Measurements from ENCODE around the gene ARL4D.
"Not testable (repeated sequence)": the region's sequence is repeated elsewhere in the genome, so short reads cannot be mapped to it uniquely, and the experiment has no call there.

Gene ARL4D

DNA sequence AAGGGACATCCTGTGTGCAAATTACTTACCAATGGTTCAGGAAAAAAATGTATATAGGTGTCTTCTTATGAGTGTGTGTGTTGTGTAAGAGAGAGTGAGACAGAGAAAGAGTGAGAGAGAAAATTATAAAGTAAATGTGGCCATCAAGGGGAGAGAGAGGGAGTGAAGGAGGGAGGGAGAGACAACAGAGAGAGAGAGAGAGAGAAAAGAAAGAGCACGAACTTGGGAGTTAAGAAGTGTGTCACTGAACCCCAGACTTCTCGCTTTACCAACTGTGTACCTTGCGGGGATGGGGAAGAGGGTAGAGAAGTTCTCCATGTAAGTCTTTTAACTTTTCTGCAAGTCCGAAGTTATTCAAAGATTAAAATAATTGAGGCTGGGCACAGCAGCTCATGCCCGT is 28.8 kb upstream of the ARL4D start:
- no peak for DNase-seq (ENCODE audit: low read depth)

- DNase-seq (ENCODE audit: low read depth): no peak
These were observed 27.5 kb upstream of the ARL4D start for GRCh38 chr17:43371227-43371821.

DNA sequence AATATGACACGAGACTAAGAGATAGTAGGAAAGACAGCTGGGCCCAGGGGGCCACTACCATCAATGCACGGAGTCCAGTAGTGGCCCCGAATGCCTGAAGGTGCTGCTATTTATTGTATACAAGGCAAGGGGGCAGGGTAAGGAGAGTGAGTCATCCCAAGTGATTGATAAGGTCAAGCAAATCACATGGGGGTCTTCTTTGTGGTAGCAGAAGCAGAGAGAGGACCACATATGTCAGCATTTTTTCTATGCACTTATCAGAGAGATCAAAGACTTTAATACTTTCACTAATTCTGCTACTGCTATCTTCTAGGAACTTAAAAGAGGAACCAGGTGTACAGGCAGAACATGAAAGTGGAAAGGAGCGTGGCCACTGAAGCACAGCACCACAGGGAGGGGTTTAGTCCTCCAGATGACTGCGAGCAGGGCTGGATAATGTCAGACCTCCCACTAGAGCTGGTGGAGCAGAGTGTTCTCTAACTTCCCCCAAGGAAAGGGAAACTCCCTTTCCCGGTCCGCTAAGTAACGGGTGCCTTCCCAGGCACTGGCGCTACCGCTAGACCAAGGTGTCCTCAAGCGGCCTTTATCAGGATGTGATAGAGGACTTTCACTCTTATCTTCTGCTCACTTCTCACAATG is 26.4 kb upstream of the ARL4D start:
- no peak for DNase-seq (ENCODE audit: low read depth)

DNA sequence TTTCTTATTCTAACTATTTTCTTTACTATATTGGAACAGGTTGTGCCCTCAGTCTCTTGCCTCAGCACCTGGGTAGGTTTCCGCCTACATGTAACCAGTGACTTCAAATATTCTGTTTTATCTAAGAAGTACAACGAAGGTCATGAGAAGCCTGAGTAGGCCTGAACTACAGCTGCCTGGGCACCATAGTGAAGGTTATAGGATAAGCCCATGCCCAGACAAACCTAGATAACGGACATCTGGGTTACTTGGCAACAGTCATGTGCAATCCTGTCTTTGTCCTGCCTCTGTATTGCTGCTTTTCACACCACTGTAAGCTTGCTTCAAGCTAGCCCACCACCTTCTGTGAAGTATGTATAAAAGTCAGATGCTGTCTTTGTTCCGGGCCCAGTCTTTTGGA is 25.4 kb upstream of the ARL4D start:
- no peak for DNase-seq (ENCODE audit: low read depth)

- DNase-seq (ENCODE audit: low read depth): not testable (repeated sequence)
These were observed 22.9 kb upstream of the ARL4D start for GRCh38 chr17:43375915-43376314.

DNA sequence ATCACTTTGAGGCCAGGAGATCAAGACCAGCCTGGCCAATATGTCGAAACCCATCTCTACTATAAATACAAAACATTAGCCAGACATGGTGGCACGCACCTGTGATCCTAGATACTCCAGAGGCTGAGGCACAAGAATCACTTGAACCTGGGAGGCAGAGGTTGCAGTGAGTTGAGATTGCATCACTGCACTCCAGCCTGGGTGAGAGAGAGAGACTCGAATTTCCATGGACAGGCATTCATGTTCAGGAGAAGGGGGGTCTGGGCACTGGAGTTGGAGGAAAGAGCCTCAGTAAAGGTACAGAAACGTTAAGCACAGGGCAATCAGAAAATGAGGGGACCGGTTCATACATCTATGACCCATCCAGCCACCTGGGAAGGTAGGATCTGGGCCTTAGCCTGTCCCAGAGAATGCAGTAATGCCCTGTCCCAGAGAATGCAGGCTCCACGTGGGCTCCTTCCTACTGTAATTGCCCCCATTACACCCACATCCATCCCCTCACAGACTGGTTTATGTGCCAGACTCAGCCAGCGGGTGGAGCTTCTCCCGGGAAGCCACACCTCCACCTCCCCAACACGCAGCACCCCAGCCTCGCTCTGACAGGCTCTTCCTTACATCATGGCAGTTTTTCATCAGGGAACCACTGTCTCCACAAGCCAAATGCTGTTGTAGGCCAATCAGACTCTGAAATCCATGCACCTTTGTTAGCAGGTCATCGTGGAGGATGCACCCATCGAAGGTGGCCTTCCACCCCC is 21.6 kb upstream of the ARL4D start:
- DNase-seq (ENCODE audit: low read depth): no peak

- no peak for DNase-seq (ENCODE audit: low read depth)
These were observed 20.0 kb upstream of the ARL4D start for GRCh38 chr17:43378766-43379165.

- no peak for DNase-seq (ENCODE audit: low read depth)
These were observed 18.5 kb upstream of the ARL4D start for GRCh38 chr17:43380307-43380706.

- DNase-seq (ENCODE audit: low read depth): no peak
These were observed 17.6 kb upstream of the ARL4D start for GRCh38 chr17:43381204-43381603.

DNA sequence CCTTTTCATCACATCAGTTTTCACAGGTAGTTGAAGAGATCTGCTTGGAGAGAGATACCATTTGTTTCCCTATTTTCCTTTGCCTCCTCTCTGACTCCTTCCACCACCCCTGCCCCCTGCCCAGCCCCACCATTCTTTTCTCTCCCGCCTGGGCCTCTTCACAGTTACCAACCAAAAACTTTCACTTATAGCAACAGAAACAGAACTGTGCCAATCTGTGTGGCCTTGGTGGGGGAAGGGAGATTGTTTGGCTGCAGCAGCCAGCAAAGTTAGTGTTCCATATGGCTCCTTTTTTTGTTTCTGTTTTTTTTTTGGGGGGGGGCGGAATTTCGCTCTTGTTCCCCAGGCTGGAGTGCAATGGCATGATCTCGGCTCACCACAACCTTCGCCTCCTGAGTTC is 17.2 kb upstream of the ARL4D start:
- DNase-seq (ENCODE audit: low read depth): no peak

DNA sequence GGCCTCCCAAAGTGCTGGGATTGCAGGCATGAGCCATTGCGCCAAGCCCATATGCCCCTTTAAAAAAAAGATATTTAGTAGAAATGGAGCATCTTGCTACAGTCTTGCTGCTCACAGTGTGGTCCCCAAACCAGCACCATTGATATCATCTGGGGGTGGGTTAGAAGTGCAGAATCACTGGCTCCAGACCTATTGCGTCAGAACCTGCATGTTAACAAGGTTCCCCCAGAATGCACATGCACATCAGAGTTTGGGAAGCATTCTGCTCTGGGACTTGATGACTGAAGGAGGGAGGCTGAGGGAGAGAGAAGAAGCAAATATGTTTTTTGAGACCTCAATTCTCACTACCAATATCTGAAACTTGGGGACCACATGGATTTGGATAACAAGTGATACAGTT is 16.0 kb upstream of the ARL4D start:
- DNase-seq (ENCODE audit: low read depth): no peak

- no peak for DNase-seq (ENCODE audit: low read depth)
These were observed 15.4 kb upstream of the ARL4D start for GRCh38 chr17:43383372-43383771.

DNA sequence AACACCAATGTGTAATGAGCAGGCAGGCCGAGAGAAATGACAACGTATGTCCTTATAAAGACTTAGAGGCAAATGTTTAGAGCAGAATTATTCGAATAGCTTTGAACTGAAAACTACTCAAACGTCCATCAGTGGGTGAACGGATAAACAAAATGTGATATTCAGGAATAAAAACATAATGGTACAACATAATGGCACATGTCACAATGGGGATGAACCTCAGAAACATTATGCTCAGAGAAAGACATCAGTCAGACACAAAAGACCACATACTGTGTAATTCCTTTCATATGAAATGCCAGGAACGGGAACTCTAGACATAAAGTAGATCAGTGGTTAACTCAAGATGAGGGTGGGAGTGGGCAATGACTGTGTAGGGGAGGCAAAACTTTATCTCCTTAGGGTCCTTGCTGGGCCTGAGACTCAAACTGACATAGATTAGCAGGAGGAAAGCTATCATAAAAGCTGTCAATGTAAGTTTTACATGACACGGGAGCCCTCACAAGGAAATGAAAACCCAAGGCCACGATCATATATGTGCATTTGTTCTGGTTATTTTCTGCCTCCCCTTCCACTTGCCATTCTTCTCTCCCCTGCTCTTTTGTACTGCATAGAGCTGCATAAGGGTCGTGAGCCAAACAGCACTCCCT is 14.8 kb upstream of the ARL4D start:
- DNase-seq (ENCODE audit: low read depth): no peak

DNA sequence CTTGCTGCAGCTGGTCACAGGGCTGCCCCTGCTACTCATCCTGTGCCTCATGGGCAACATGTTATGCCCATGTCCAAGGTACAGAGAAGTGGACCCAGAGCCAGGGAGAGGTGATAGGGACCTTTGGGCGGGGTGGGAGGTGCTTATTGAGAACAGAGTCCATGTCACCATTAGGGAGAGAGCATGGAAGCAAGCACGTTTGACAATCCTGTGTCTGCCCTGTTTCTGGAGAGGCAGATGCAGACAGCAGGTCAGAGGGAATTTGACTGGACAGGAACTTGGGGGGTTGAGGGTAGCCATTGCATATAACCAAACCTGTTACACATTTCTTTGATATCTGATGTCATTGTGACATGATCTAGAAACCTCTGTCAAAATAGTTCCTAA is 14.3 kb upstream of the ARL4D start:
- DNase-seq (ENCODE audit: low read depth): no peak

- DNase-seq (ENCODE audit: low read depth): no peak
These were observed 13.6 kb upstream of the ARL4D start for GRCh38 chr17:43385046-43385831.

GRCh38 chr17:43388359-43389045 is 10.3 kb upstream of the ARL4D start:
- peak; percentile 89 for DNase-seq (ENCODE audit: low read depth)

DNA sequence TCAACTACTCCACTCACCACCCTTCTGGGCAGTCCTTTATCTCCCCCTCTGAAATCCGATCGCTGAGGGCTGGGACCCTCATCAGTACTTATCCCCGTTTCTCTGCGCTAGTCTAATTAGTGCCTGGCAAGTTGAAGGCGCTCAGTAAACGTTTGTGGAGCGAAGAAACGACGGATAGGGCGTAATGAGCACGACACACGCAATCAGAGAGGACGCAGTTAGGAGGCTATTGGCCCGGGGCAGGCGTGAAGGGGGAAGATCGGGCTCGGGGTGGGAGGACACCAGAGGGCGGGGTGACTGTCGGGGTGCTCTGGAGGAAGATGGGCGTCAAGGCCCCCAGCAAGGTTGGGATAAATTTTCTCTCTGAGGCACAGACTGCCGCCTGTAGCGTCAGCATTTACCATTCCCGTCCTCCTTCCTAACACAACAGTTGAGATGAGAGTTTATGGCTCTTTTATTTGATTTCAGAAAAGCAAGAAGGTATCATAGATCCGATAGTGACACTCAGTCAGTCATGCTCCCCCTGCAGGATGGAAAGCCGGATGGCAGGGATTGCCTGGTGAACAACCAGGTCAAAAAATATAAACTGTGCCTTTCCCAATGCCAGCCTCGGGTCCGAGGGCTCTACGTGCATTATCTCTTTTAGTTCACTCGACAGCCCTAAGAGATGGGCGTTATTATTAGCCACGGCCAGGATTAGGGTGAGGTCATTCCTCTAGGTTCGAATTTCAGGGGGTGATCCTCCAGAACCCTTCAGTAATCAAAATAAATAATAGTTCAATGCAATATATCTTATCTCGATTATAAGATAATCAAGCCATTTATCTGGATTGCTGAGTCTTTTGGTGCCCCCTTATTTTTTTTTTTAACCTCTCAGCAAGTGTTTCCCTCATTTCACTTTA is 9.5 kb upstream of the ARL4D start:
- DNase-seq (ENCODE audit: low read depth): peak; percentile 80

DNA sequence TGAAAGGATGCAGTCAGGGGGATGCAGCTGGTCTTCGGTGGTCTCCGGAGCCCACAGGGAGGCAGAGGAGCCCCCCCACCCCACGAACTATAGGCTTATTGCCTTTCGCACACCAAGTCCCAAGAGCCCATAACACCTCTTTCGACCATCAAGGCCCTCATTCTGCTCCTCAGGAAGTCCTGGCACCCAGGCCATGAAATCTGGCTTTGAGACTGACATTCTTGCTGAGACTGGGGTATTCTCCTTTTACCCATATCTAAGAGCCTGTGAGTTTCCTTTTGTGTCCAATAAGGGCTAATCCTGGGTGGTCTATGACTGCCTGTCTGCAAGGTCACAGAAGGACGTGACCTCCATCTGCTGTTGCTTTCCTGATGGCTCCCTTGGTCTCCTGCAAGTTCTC is 6.4 kb upstream of the ARL4D start:
- DNase-seq (ENCODE audit: low read depth): no peak

DNA sequence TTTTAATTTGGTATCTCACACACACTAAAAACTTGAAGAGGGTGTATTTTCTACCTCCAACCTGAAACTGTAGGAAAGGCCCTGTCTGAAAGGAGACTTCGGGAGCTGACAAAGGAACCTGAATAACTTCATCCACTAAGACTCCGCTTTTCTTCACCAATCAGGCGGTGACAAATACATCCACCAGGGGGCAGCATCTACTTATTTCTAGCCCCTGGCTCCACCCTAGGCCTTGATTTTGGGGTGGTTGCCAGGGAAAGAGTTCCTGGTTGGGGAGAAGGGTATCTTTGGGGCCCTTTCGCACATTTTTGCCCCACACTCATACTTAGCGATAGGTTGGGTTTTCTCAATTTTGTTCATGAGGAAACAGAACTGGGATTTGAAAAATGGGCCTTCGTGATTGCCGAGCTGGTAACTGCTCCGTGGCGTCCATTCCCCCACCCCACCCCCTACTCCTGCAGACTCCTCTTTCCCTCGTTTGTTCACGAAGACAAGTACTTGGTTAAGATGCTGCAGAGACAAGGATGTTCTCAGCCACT is 4.8 kb upstream of the ARL4D start:
- peak; percentile 81 for DNase-seq (ENCODE audit: low read depth)

- not testable (repeated sequence) for DNase-seq (ENCODE audit: low read depth)
These were observed 4.1 kb upstream of the ARL4D start for GRCh38 chr17:43394696-43395095.

Measured in stromal cell of bone marrow (primary cell).